WTC11 (cell line): ENCODE data around the gene TRIM44. TPM values are rescaled to one million over a fixed set of nuclear protein-coding genes. Genes with fewer than 3 reads are reported as not detected.

Experiments used
- ATAC-seq: fragments of 200-7000 bp; cut with Tn5 transposase; 2 replicates; pipeline ENCODE4 v1.10.0; 2021; ENCODE audit warnings: mild to moderate bottlenecking, moderate library complexity
- CTCF ChIA-PET: fragments of 300-600 bp; sonication (Branson Sonifier 250); formaldehyde crosslinking; loops from one replicate; lab custom pipeline; 2021; ENCODE audit warnings: antibody characterized with exemption; lab: Charles Lee
- POLR2A ChIA-PET: fragments of 350-600 bp; sonication (Branson Sonifier 250); formaldehyde crosslinking; loops from one replicate; lab custom pipeline; 2021; ENCODE audit warnings: antibody characterized with exemption; lab: Charles Lee
- DNase-seq: peaks from one replicate; pipeline ENCODE4 v3.0.0; 2021; ENCODE audit warnings: low spot score
- H3K27ac Mint-ChIP-seq: 2 replicates; pipeline ENCODE4 v1.8.0; 2021; ENCODE audit warnings: mixed read lengths
- H3K27me3 Mint-ChIP-seq: 2 replicates; pipeline ENCODE4 v1.8.0; 2021; ENCODE audit warnings: low read depth, mild to moderate bottlenecking, moderate library complexity, mixed read lengths
- H3K36me3 Mint-ChIP-seq: 2 replicates; pipeline ENCODE4 v1.8.0; 2021; ENCODE audit warnings: mixed read lengths
- H3K4me1 Mint-ChIP-seq: 2 replicates; pipeline ENCODE4 v1.8.0; 2022; ENCODE audit warnings: mixed read lengths
- H3K4me3 Mint-ChIP-seq: 2 replicates; pipeline ENCODE4 v1.8.0; 2021; ENCODE audit warnings: mild to moderate bottlenecking, moderate library complexity, mixed read lengths
- H3K9me3 Mint-ChIP-seq: 2 replicates; pipeline ENCODE4 v1.8.0; 2021; ENCODE audit warnings: mixed read lengths
- CTCF ChIP-seq: fragments of 200-600 bp; IDR thresholded peaks from 2 replicates; pipeline ENCODE4 v1.8.0; 2022; ENCODE audit warnings: antibody characterized with exemption
- ETV6 ChIP-seq: sonication (generic); formaldehyde crosslinking; IDR thresholded peaks from 2 replicates; pipeline ENCODE4 v1.8.1; 2022; ENCODE audit warnings: mild to moderate bottlenecking, missing genetic modification reagents
- FOXK1 ChIP-seq: sonication (generic); formaldehyde crosslinking; IDR thresholded peaks from 2 replicates; pipeline ENCODE4 v1.8.0; 2022; ENCODE audit warnings: mild to moderate bottlenecking, moderate library complexity, missing genetic modification reagents
- FOXP1 ChIP-seq: sonication (generic); formaldehyde crosslinking; IDR thresholded peaks from 2 replicates; pipeline ENCODE4 v1.8.0; 2022; ENCODE audit warnings: missing genetic modification reagents, mild to moderate bottlenecking, moderate library complexity, borderline replicate concordance
- HMGA2 ChIP-seq: fragments of 250-450 bp; sonication (Bioruptor Pico); IDR thresholded peaks from 2 replicates; pipeline ENCODE4 v1.4.0; 2021; ENCODE audit warnings: mild to moderate bottlenecking, moderate library complexity
- JAZF1 ChIP-seq: fragments of 250-450 bp; sonication (Bioruptor Pico); IDR thresholded peaks from 2 replicates; pipeline ENCODE4 v1.9.0; 2021; ENCODE audit warnings: moderate library complexity, mild to moderate bottlenecking, inconsistent platforms
- MAX ChIP-seq: sonication (generic); formaldehyde crosslinking; IDR thresholded peaks from 2 replicates; pipeline ENCODE4 v1.8.0; 2022; ENCODE audit warnings: mild to moderate bottlenecking, missing genetic modification reagents
- MXD4 ChIP-seq: fragments of 250-450 bp; sonication (Bioruptor Pico); IDR thresholded peaks from 2 replicates; pipeline ENCODE4 v1.8.0; 2021; ENCODE audit warnings: mild to moderate bottlenecking, moderate library complexity, borderline replicate concordance
- NR1H2 ChIP-seq: sonication (generic); formaldehyde crosslinking; IDR thresholded peaks from 2 replicates; pipeline ENCODE4 v1.9.0; 2021; ENCODE audit warnings: mild to moderate bottlenecking, moderate library complexity, missing genetic modification reagents
- NR2C2 ChIP-seq: sonication (generic); formaldehyde crosslinking; IDR thresholded peaks from 2 replicates; pipeline ENCODE4 v1.8.0; 2022; ENCODE audit warnings: mild to moderate bottlenecking, missing genetic modification reagents
- NR3C1 ChIP-seq: sonication (generic); formaldehyde crosslinking; conservative IDR thresholded peaks from 2 replicates; pipeline ENCODE4 v1.8.1; 2023; ENCODE audit warnings: low read depth, mild to moderate bottlenecking, missing genetic modification reagents
- SP1 ChIP-seq: sonication (generic); formaldehyde crosslinking; conservative IDR thresholded peaks from 2 replicates; pipeline ENCODE4 v1.8.1; 2022; ENCODE audit warnings: missing genetic modification reagents
- STAT6 ChIP-seq: sonication (generic); formaldehyde crosslinking; conservative IDR thresholded peaks from 2 replicates; pipeline ENCODE4 v1.8.1; 2023; ENCODE audit warnings: mild to moderate bottlenecking, low read depth, missing genetic modification reagents, moderate library complexity
- ZBTB21 ChIP-seq: sonication (generic); formaldehyde crosslinking; IDR thresholded peaks from 2 replicates; pipeline ENCODE4 v1.8.1; 2023; ENCODE audit warnings: mild to moderate bottlenecking, missing genetic modification reagents, borderline replicate concordance
- ZNF219 ChIP-seq: sonication (generic); formaldehyde crosslinking; IDR thresholded peaks from 2 replicates; pipeline ENCODE4 v1.8.0; 2023; ENCODE audit warnings: missing genetic modification reagents, mild to moderate bottlenecking, borderline replicate concordance
- ZNF396 ChIP-seq: fragments of 250-450 bp; sonication (Bioruptor Pico); IDR thresholded peaks from 2 replicates; pipeline ENCODE4 v1.8.0; 2021; ENCODE audit warnings: mild to moderate bottlenecking, moderate library complexity, borderline replicate concordance
- total RNA-seq: library from RNA; stranded (reverse); gene quantifications from 3 replicates; pipeline ENCODE4 v1.2.3, GENCODE V29; 2021
- TF ChIP-seq, protein P1 (sequence below): sonication (generic); formaldehyde crosslinking; IDR thresholded peaks from 2 replicates; pipeline ENCODE4 v1.8.1; 2022; ENCODE audit warnings: mild to moderate bottlenecking, moderate library complexity, missing genetic modification reagents
- TF ChIP-seq, protein P2 (sequence below): sonication (generic); formaldehyde crosslinking; IDR thresholded peaks from 2 replicates; pipeline ENCODE4 v1.8.1; 2022; ENCODE audit warnings: low read depth, mild to moderate bottlenecking, moderate library complexity, missing genetic modification reagents, borderline replicate concordance
- TF ChIP-seq, protein P3 (sequence below): sonication (generic); formaldehyde crosslinking; IDR thresholded peaks from 2 replicates; pipeline ENCODE4 v1.8.1; 2023; ENCODE audit warnings: mild to moderate bottlenecking, missing genetic modification reagents, moderate library complexity
- TF ChIP-seq, protein P4 (sequence below): fragments of 250-450 bp; sonication (Bioruptor Pico); IDR thresholded peaks from 2 replicates; pipeline ENCODE4 v1.9.0; 2021; ENCODE audit warnings: mild to moderate bottlenecking

The TRIM44 gene
- total RNA-seq, 1 experiment from 2014 or later = 27.4 TPM

GRCh38 chr11:35846874-35847273 lies 184.3 kb downstream of the TRIM44 start (continued):
- no peak for TF ChIP-seq ETV6 (CRISPR knock-in tag)
- no peak for TF ChIP-seq ZNF396 (CRISPR knock-in tag)
- no peak for TF ChIP-seq CTCF
- no peak for TF ChIP-seq FOXP1 (CRISPR knock-in tag)
- TF ChIP-seq JAZF1 (CRISPR knock-in tag) = no peak
- TF ChIP-seq, protein P1, sequence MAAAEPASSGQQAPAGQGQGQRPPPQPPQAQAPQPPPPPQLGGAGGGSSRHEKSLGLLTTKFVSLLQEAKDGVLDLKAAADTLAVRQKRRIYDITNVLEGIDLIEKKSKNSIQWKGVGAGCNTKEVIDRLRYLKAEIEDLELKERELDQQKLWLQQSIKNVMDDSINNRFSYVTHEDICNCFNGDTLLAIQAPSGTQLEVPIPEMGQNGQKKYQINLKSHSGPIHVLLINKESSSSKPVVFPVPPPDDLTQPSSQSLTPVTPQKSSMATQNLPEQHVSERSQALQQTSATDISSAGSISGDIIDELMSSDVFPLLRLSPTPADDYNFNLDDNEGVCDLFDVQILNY = no peak
- no peak for TF ChIP-seq NR2C2
- no peak for TF ChIP-seq MAX (CRISPR knock-in tag)
- TF ChIP-seq STAT6 (CRISPR knock-in tag) = no peak
- no peak for TF ChIP-seq HMGA2 (CRISPR knock-in tag)
- no peak for TF ChIP-seq MXD4
- TF ChIP-seq SP1 (CRISPR knock-in tag) = no peak
- TF ChIP-seq, protein P2, sequence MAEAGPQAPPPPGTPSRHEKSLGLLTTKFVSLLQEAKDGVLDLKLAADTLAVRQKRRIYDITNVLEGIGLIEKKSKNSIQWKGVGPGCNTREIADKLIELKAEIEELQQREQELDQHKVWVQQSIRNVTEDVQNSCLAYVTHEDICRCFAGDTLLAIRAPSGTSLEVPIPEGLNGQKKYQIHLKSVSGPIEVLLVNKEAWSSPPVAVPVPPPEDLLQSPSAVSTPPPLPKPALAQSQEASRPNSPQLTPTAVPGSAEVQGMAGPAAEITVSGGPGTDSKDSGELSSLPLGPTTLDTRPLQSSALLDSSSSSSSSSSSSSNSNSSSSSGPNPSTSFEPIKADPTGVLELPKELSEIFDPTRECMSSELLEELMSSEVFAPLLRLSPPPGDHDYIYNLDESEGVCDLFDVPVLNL = no peak

GRCh38 chr11:35847473-35847872 lies 184.9 kb downstream of the TRIM44 start:
- POLR2A ChIA-PET = no interaction called here
- H3K9me3 Mint-ChIP-seq = 0 out of 2 replicates have a peak, but pooled peaks cover 8% of the 10 kb centered on the region
- ATAC-seq (no peak), DNase-seq (no peak)
- H3K27me3 Mint-ChIP-seq = no peaks in the 10 kb centered on the region; the same call in 1 of the 2 replicates
- no peak overlapping the region for H3K27ac Mint-ChIP-seq
- no peak overlapping the region for H3K4me3 Mint-ChIP-seq
- CTCF ChIA-PET = no interaction called here
- 0 out of 2 replicates have a peak, but pooled peaks cover 3% of the 10 kb centered on the region for H3K4me1 Mint-ChIP-seq
- H3K36me3 Mint-ChIP-seq = no peaks in the 10 kb centered on the region
- TF ChIP-seq, protein P2 = no peak
- TF ChIP-seq NR1H2 (CRISPR knock-in tag) (no peak), ZBTB21 (CRISPR knock-in tag) (no peak), ZNF219 (no peak), NR3C1 (no peak), FOXK1 (CRISPR knock-in tag) (no peak)
- TF ChIP-seq, protein P3, sequence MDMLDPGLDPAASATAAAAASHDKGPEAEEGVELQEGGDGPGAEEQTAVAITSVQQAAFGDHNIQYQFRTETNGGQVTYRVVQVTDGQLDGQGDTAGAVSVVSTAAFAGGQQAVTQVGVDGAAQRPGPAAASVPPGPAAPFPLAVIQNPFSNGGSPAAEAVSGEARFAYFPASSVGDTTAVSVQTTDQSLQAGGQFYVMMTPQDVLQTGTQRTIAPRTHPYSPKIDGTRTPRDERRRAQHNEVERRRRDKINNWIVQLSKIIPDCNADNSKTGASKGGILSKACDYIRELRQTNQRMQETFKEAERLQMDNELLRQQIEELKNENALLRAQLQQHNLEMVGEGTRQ (CRISPR knock-in tag) = no peak
- TF ChIP-seq, protein P4, sequence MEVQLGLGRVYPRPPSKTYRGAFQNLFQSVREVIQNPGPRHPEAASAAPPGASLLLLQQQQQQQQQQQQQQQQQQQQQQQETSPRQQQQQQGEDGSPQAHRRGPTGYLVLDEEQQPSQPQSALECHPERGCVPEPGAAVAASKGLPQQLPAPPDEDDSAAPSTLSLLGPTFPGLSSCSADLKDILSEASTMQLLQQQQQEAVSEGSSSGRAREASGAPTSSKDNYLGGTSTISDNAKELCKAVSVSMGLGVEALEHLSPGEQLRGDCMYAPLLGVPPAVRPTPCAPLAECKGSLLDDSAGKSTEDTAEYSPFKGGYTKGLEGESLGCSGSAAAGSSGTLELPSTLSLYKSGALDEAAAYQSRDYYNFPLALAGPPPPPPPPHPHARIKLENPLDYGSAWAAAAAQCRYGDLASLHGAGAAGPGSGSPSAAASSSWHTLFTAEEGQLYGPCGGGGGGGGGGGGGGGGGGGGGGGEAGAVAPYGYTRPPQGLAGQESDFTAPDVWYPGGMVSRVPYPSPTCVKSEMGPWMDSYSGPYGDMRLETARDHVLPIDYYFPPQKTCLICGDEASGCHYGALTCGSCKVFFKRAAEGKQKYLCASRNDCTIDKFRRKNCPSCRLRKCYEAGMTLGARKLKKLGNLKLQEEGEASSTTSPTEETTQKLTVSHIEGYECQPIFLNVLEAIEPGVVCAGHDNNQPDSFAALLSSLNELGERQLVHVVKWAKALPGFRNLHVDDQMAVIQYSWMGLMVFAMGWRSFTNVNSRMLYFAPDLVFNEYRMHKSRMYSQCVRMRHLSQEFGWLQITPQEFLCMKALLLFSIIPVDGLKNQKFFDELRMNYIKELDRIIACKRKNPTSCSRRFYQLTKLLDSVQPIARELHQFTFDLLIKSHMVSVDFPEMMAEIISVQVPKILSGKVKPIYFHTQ = no peak
